H1 (cell line): ENCODE results near the gene EXTL1. TPM values are rescaled to one million over a fixed set of nuclear protein-coding genes. Genes with fewer than 3 reads are reported as not detected.

Source experiments
- CTCF ChIA-PET: fragments of 300-600 bp; sonication (Branson Sonifier 250); formaldehyde crosslinking; loops from one replicate; lab custom pipeline; 2021; ENCODE audit not compliant: partially characterized antibody; lab: Charles Lee
- POLR2A ChIA-PET: fragments of 300-600 bp; sonication (Branson Sonifier 250); formaldehyde crosslinking; loops from one replicate; lab custom pipeline; 2021; ENCODE audit warnings: inconsistent platforms; ENCODE audit not compliant: partially characterized antibody; lab: Charles Lee
- DNase-seq, 2 experiments: peaks; one replicate each; pipeline versions ENCODE4 v3.0.0 to v3.0.0-alpha.2; 2010 to 2022; ENCODE audit warnings: low spot score in 2 of 2, low read depth in 1 of 2, mixed read lengths in 1 of 2
- FAIRE-seq: peaks from 2 replicates; lab custom pipeline; 2011; peaks lifted over from hg19 to GRCh38; lab: Jason Lieb, UNC
- H2AFZ ChIP-seq: 2 replicates; pipeline ENCODE4 v1.8.1; 2012; ENCODE audit warnings: low read length, inconsistent platforms
- H2AK5ac ChIP-seq: 2 replicates; pipeline ENCODE4 v1.6.1; 2013; ENCODE audit warnings: low read depth, low read length
- H2BK120ac ChIP-seq: replicated peaks from 2 replicates; pipeline ENCODE3; 2013; ENCODE audit warnings: low read depth, low read length, inconsistent platforms
- H2BK12ac ChIP-seq: 2 replicates; pipeline ENCODE4 v1.6.1; 2013; ENCODE audit warnings: low read depth, low read length
- H2BK15ac ChIP-seq: 2 replicates; pipeline ENCODE4 v1.6.1; 2013; ENCODE audit warnings: low read length
- H2BK20ac ChIP-seq: 2 replicates; pipeline ENCODE4 v1.6.1; 2013; ENCODE audit warnings: low read length
- H2BK5ac ChIP-seq: 2 replicates; pipeline ENCODE4 v1.6.1; 2013; ENCODE audit warnings: low read depth, low read length
- H3K14ac ChIP-seq: 2 replicates; pipeline ENCODE4 v1.6.1; 2013; ENCODE audit warnings: inconsistent platforms; ENCODE audit not compliant: insufficient read length
- H3K18ac ChIP-seq: 2 replicates; pipeline ENCODE4 v1.6.1; 2013; ENCODE audit warnings: low read length; ENCODE audit errors: extremely low read depth
- H3K23ac ChIP-seq: 2 replicates; pipeline ENCODE4 v1.6.1; 2013; ENCODE audit warnings: inconsistent platforms; ENCODE audit not compliant: insufficient read length
- H3K23me2 ChIP-seq: 2 replicates; pipeline ENCODE4 v1.6.1; 2013; ENCODE audit warnings: low read depth, low read length
- H3K27ac ChIP-seq: 2 replicates; pipeline ENCODE4 v1.6.1; 2011; ENCODE audit warnings: low read depth, low read length, inconsistent platforms
- H3K27me3 ChIP-seq, 4 experiments: replicated peaks in 1 of 4; 1 replicate in 1 of 4; 2 replicates in 3 of 4; pipeline versions ENCODE4 v1.6.1 to v1.8.1; 2011 to 2013; ENCODE audit warnings: low read length in 3 of 4, mild to moderate bottlenecking in 3 of 4, inconsistent platforms in 2 of 4, mixed read lengths in 2 of 4, moderate library complexity in 1 of 4; ENCODE audit not compliant: control insufficient read depth in 3 of 4, insufficient read depth in 3 of 4; ENCODE audit errors: extremely low read depth in 1 of 4
- H3K36me3 ChIP-seq, 4 experiments: 2 replicates each; pipeline versions ENCODE4 v1.6.1 to v1.8.1; 2011 to 2013; ENCODE audit warnings: mild to moderate bottlenecking in 4 of 4, low read length in 3 of 4, moderate library complexity in 2 of 4, control low read depth in 1 of 4, inconsistent platforms in 1 of 4; ENCODE audit not compliant: insufficient read depth in 4 of 4, control insufficient read depth in 2 of 4
- H3K4ac ChIP-seq: replicated peaks from 2 replicates; pipeline ENCODE3; 2013; ENCODE audit warnings: low read length, low read depth, mixed read lengths, inconsistent platforms; ENCODE audit not compliant: insufficient read length
- H3K4me1 ChIP-seq, 4 experiments: replicated peaks in 1 of 4; 1 replicate in 1 of 4; 2 replicates in 3 of 4; pipeline versions ENCODE4 v1.6.1 to v1.8.1; 2011 to 2013; ENCODE audit warnings: low read length in 3 of 4, inconsistent platforms in 2 of 4, mixed read lengths in 1 of 4; ENCODE audit not compliant: insufficient read depth in 4 of 4, control insufficient read depth in 3 of 4
- H3K4me2 ChIP-seq, 2 experiments: 2 replicates each; pipeline versions ENCODE4 v1.6.1 to v1.8.1; 2011 to 2013; ENCODE audit warnings: low read depth in 2 of 2, low read length in 2 of 2, control low read depth in 1 of 2, inconsistent platforms in 1 of 2, mild to moderate bottlenecking in 1 of 2; ENCODE audit not compliant: insufficient read depth in 1 of 2
- H3K4me3 ChIP-seq, 4 experiments: fragments of 200-600, 300-600 bp in 1 of 4; sonication (generic), shearing (Covaris generic), sonication (Bioruptor Twin) in 1 of 4; 2 replicates each; pipeline versions ENCODE4 v1.5.1 to v1.8.1; 2011 to 2016; ENCODE audit warnings: low read length in 4 of 4, low read depth in 3 of 4, control low read depth in 2 of 4, inconsistent platforms in 2 of 4, mild to moderate bottlenecking in 2 of 4, mixed read lengths in 1 of 4, moderate library complexity in 1 of 4; ENCODE audit not compliant: insufficient read depth in 2 of 4; ENCODE audit errors: extremely low read depth in 1 of 4
- H3K56ac ChIP-seq: replicated peaks from 2 replicates; pipeline ENCODE3; 2013; ENCODE audit warnings: low read depth, mild to moderate bottlenecking, mixed read lengths, low read length, inconsistent platforms; ENCODE audit not compliant: insufficient read length
- H3K79me1 ChIP-seq: 2 replicates; pipeline ENCODE4 v1.6.1; 2013; ENCODE audit warnings: low read depth, low read length, control low read depth
- H3K79me2 ChIP-seq, 2 experiments: 2 replicates each; pipeline versions ENCODE4 v1.6.1 to v1.8.1; 2012 to 2013; ENCODE audit warnings: low read length in 2 of 2, mild to moderate bottlenecking in 2 of 2, inconsistent platforms in 1 of 2; ENCODE audit not compliant: insufficient read depth in 2 of 2, control insufficient read depth in 1 of 2
- H3K9ac ChIP-seq, 4 experiments: replicated peaks in 1 of 4; 1 replicate in 1 of 4; 2 replicates in 3 of 4; pipeline versions ENCODE4 v1.6.1 to v1.8.1; 2011 to 2013; ENCODE audit warnings: low read depth in 3 of 4, low read length in 3 of 4, control low read depth in 2 of 4, mild to moderate bottlenecking in 2 of 4, moderate library complexity in 2 of 4, inconsistent platforms in 1 of 4; ENCODE audit errors: extremely low read depth in 1 of 4
- H3K9me3 ChIP-seq, 2 experiments: 2 replicates each; pipeline versions ENCODE4 v1.6.1 to v1.8.1; 2012 to 2013; ENCODE audit warnings: mild to moderate bottlenecking in 2 of 2, moderate library complexity in 2 of 2, control low read depth in 1 of 2, inconsistent platforms in 1 of 2, low read depth in 1 of 2, low read length in 1 of 2, mixed read lengths in 1 of 2; ENCODE audit not compliant: insufficient read depth in 2 of 2
- H4K20me1 ChIP-seq, 2 experiments: replicated peaks in 1 of 2; 2 replicates each; pipeline versions ENCODE3 to v1.8.1; 2011 to 2013; ENCODE audit warnings: inconsistent platforms in 2 of 2, low read length in 2 of 2, mild to moderate bottlenecking in 1 of 2; ENCODE audit not compliant: insufficient read depth in 2 of 2, control insufficient read depth in 1 of 2
- H4K5ac ChIP-seq: 2 replicates; pipeline ENCODE4 v1.6.1; 2013; ENCODE audit warnings: low read length, low read depth, mixed read lengths, inconsistent platforms; ENCODE audit not compliant: insufficient read length
- H4K8ac ChIP-seq: 2 replicates; pipeline ENCODE4 v1.8.0; 2013; ENCODE audit warnings: mild to moderate bottlenecking, moderate library complexity, low read length, inconsistent platforms; ENCODE audit not compliant: insufficient read depth; ENCODE audit errors: extremely low read depth
- H4K91ac ChIP-seq: replicated peaks from 2 replicates; pipeline ENCODE3; 2013; ENCODE audit warnings: low read length, mixed read lengths, inconsistent platforms; ENCODE audit not compliant: insufficient read length
- CREB1 ChIP-seq: IDR thresholded peaks from 2 replicates; pipeline ENCODE4 v1.6.1; 2012; ENCODE audit warnings: inconsistent platforms
- GABPA ChIP-seq: IDR thresholded peaks from 2 replicates; pipeline ENCODE4 v1.6.1; 2011; ENCODE audit warnings: mild to moderate bottlenecking, low read length, moderate library complexity, borderline replicate concordance; ENCODE audit not compliant: insufficient read depth
- GTF2F1 ChIP-seq: IDR thresholded peaks from 2 replicates; pipeline ENCODE4 v1.6.1; 2012; ENCODE audit warnings: low read depth, low read length, improper control_type of control experiment, borderline replicate concordance
- JUN ChIP-seq: IDR thresholded peaks from 2 replicates; pipeline ENCODE4 v1.6.1; 2011; ENCODE audit warnings: low read depth, mild to moderate bottlenecking, improper control_type of control experiment, low read length
- PHF8 ChIP-seq: fragments of 200-600 bp; sonication (generic); conservative IDR thresholded peaks from 2 replicates; pipeline ENCODE4 v1.7.1; 2012; ENCODE audit warnings: low read depth, mild to moderate bottlenecking, inconsistent platforms, low read length, moderate library complexity
- RBBP5 ChIP-seq: IDR thresholded peaks from 2 replicates; pipeline ENCODE4 v1.7.1; 2012; ENCODE audit warnings: low read depth, mild to moderate bottlenecking, inconsistent platforms, low read length, moderate library complexity, borderline replicate concordance
- RXRA ChIP-seq: IDR thresholded peaks from 2 replicates; pipeline ENCODE4 v1.6.1; 2011; ENCODE audit warnings: low read depth, mild to moderate bottlenecking, low read length, moderate library complexity; ENCODE audit not compliant: insufficient read depth
- SP1 ChIP-seq: IDR thresholded peaks from 2 replicates; pipeline ENCODE4 v1.6.1; 2011; ENCODE audit warnings: low read depth, low read length
- TEAD4 ChIP-seq: IDR thresholded peaks from 2 replicates; pipeline ENCODE4 v1.6.1; 2012; ENCODE audit warnings: low read depth, low read length, inconsistent platforms, mixed read lengths
- ZNF274 ChIP-seq: IDR thresholded peaks from 2 replicates; pipeline ENCODE4 v1.7.0; 2012; ENCODE audit warnings: low read length, borderline replicate concordance; ENCODE audit errors: extremely low read depth
- WGBS, 2 experiments: shearing (Covaris generic) in 1 of 2; methylation state at CpG; one replicate each; pipeline versions ENCODE4 v1.1.6 to v1.1.7; 2013 to 2015; ENCODE audit warnings: low lambda C conversion rate in 2 of 2, mixed read lengths in 2 of 2, inconsistent platforms in 1 of 2, low coverage in 1 of 2, missing lambda C conversion rate in 1 of 2; ENCODE audit not compliant: insufficient replicate concordance in 2 of 2, insufficient coverage in 1 of 2, insufficient read length in 1 of 2; ENCODE audit errors: extremely low coverage in 1 of 2, missing lambda C conversion rate in 1 of 2; 5-methylcytosine and 5-hydroxymethylcytosine counted together
- polyA plus RNA-seq, 7 experiments: library from polyadenylated mRNA; depleted of rRNA in 3 of 7; stranded (reverse) in 5 of 7; unstranded in 2 of 7; fragments of >200 nt in 5 of 7; fragments of 200-250 nt in 2 of 7; gene quantifications; 1 replicate in 5 of 7; 2 replicates in 1 of 7; 4 replicates in 1 of 7; pipeline versions ENCODE4 v1.2.1 to v1.2.3, GENCODE V29; 2011 to 2013; ENCODE audit warnings: missing spikeins in 2 of 7, mixed read lengths in 2 of 7
- total RNA-seq: library from RNA; stranded (reverse); fragmentation: NEBNext Ultra II Directional; extraction: Animal tissue kit (Norgen Biotek cat#: 25700); gene quantifications from 2 replicates; pipeline ENCODE4 v1.2.1, GENCODE V29; 2021
- TF ChIP-seq, protein P1 (sequence below): IDR thresholded peaks from 2 replicates; pipeline ENCODE4 v1.6.1; 2011; ENCODE audit warnings: low read depth, mild to moderate bottlenecking, low read length; ENCODE audit not compliant: insufficient read depth

EXTL1 gene
- total and polyA plus RNA-seq, 2 of the 8 experiments (the other 6 are each of a cell fraction or from before 2014, with no cell fraction given) = 0.89 to 1.2 TPM

DNA sequence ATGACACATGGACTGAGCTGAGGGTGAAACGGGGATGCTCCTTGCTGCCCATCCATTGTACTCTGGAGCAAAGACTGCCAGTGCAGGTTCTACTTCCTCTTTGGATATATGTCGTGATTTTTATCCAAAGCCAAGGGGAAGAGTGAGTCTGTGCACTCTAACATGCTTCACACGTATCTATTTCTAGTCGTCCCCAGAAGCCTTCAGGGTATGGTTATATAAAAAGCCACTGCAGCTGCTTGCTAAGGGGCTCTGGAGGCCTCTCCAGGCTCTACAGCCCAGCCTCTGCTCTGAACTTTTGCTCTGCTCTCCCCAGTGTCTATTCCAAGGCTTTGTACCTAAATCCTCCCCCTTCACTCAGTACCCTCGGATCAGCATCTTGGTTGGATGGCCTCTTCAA is 43.8 kb upstream of the EXTL1 start:
- no peak overlapping the region for H2BK15ac ChIP-seq
- no peaks in the 10 kb centered on the region for H3K23me2 ChIP-seq
- no peaks in the 10 kb centered on the region for H3K4me1 ChIP-seq
- H3K36me3 ChIP-seq = peaks cover 0 to 32% (median 16%) of the 10 kb centered on the region in 4 experiments; a peak in 6 of 8 replicates
- no peak overlapping the region for H3K56ac ChIP-seq
- H4K8ac ChIP-seq = no peak overlapping the region
- H3K23ac ChIP-seq = no peak overlapping the region
- ChIA-PET CTCF (interaction anchor here (0.6 to 1.4 kb wide), 4 partner anchors 16 to 1206 kb away, joined by 3 to 4 read pairs (median 4); no protein-coding TSS in a partner anchor), POLR2A (interaction anchor here (1.2 kb wide), 1 partner anchor 15 kb away, joined by 4 read pairs; no protein-coding TSS in a partner anchor)
- no peak overlapping the region for H3K14ac ChIP-seq
- no peaks in the 10 kb centered on the region for H3K79me2 ChIP-seq
- no peak overlapping the region for H3K9ac ChIP-seq
- H3K4me3 ChIP-seq = no peak overlapping the region
- no peak overlapping the region for H3K4me2 ChIP-seq
- H3K79me1 ChIP-seq = no peaks in the 10 kb centered on the region
- H2BK120ac ChIP-seq = no peak overlapping the region
- no peak overlapping the region for H4K91ac ChIP-seq
- no peak overlapping the region for H2BK12ac ChIP-seq
- H2BK5ac ChIP-seq = no peak overlapping the region
- no peak overlapping the region for H4K5ac ChIP-seq
- WGBS, 2 experiments = 80% methylated on average over 5 of the region's 5 CpGs; no CpG with 5 or more reads in 1 of the 2 experiments
- no peak overlapping the region for H2BK20ac ChIP-seq
- no peaks in the 10 kb centered on the region for H3K27me3 ChIP-seq
- no peak overlapping the region for H3K27ac ChIP-seq
- no peak overlapping the region for H3K18ac ChIP-seq
- H3K9me3 ChIP-seq = no peaks in the 10 kb centered on the region
- TF ChIP-seq RBBP5 (no peak), SP1 (no peak), ZNF274 (no peak), CREB1 (no peak), JUN (no peak), GTF2F1 (no peak), RXRA (no peak), GABPA (no peak), TEAD4 (no peak), PHF8 (no peak)
- TF ChIP-seq, protein P1, sequence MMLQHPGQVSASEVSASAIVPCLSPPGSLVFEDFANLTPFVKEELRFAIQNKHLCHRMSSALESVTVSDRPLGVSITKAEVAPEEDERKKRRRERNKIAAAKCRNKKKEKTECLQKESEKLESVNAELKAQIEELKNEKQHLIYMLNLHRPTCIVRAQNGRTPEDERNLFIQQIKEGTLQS = no peak
- H2AFZ ChIP-seq = no peak overlapping the region
- no peak overlapping the region for H2AK5ac ChIP-seq
- H4K20me1 ChIP-seq = peaks cover 0 to 1% of the 10 kb centered on the region in 2 experiments
- no peak overlapping the region for H3K4ac ChIP-seq
- no peak for DNase-seq
- FAIRE-seq = no peak
